HEK293 (cell line): ENCODE data around the gene PLEKHJ1.

ENCODE experiments used
- CTCF ChIA-PET: fragments of 350-600 bp; formaldehyde crosslinking; extraction: SDS; loops from one replicate; lab custom pipeline; 2021; ENCODE audit warnings: antibody characterized with exemption; lab: Yijun Ruan, JAX
- POLR2A ChIA-PET: fragments of 300-600 bp; formaldehyde crosslinking; extraction: SDS; loops from one replicate; lab custom pipeline; 2020; ENCODE audit warnings: antibody characterized with exemption, inconsistent platforms; lab: Yijun Ruan, JAX
- H3K27ac ChIP-seq: fragments of 200-500 bp; sonication (Bioruptor generic); 2 replicates; pipeline ENCODE4 v1.5.1; 2014; ENCODE audit warnings: low read depth, low read length, control low read depth, inconsistent platforms; ENCODE audit errors: extremely low read depth
- H3K36me3 ChIP-seq, 2 experiments: fragments of 200-500 bp in 1 of 2; sonication (Bioruptor generic) in 1 of 2; 1 replicate in 1 of 2; 2 replicates in 1 of 2; pipeline ENCODE4 v1.5.1; 2014 to 2017; ENCODE audit warnings: inconsistent platforms in 2 of 2, low read length in 2 of 2; ENCODE audit not compliant: control insufficient read depth in 2 of 2, insufficient read depth in 1 of 2
- H3K4me1 ChIP-seq: fragments of 200-500 bp; sonication (Bioruptor generic); 2 replicates; pipeline ENCODE4 v1.5.1; 2014; ENCODE audit warnings: mild to moderate bottlenecking, low read length, inconsistent platforms; ENCODE audit not compliant: control insufficient read depth, insufficient read depth
- H3K4me3 ChIP-seq: 2 replicates; pipeline ENCODE4 v1.5.1; 2011; ENCODE audit warnings: low read depth, mild to moderate bottlenecking, control low read depth, low read length, moderate library complexity
- H3K9me3 ChIP-seq: fragments of 200-500 bp; sonication (Bioruptor generic); 2 replicates; pipeline ENCODE4 v1.5.1; 2014; ENCODE audit warnings: low read depth, low read length, inconsistent platforms; ENCODE audit not compliant: control insufficient read depth, insufficient read depth
- GLIS2 ChIP-seq: fragments of 450-650 bp; formaldehyde crosslinking; IDR thresholded peaks from 2 replicates; pipeline ENCODE4 v1.5.1; 2016; ENCODE audit warnings: missing biosample characterization, missing genetic modification characterization
- HOXD13 ChIP-seq: sonication (generic); formaldehyde crosslinking; IDR thresholded peaks from 2 replicates; pipeline ENCODE4 v1.8.0; 2022; ENCODE audit warnings: missing genetic modification reagents, borderline replicate concordance
- OSR2 ChIP-seq: fragments of 450-650 bp; formaldehyde crosslinking; IDR thresholded peaks from 2 replicates; pipeline ENCODE4 v1.5.1; 2016; ENCODE audit warnings: missing biosample characterization, missing genetic modification characterization
- ZNF302 ChIP-seq: fragments of 450-650 bp; formaldehyde crosslinking; IDR thresholded peaks from 2 replicates; pipeline ENCODE4 v1.5.1; 2016; ENCODE audit warnings: missing biosample characterization, missing genetic modification characterization, low read depth
- ZNF341 ChIP-seq: fragments of 450-650 bp; formaldehyde crosslinking; IDR thresholded peaks from 2 replicates; pipeline ENCODE4; 2016; ENCODE audit warnings: low read depth, missing biosample characterization, missing genetic modification characterization
- ZNF521 ChIP-seq: fragments of 450-650 bp; formaldehyde crosslinking; IDR thresholded peaks from 2 replicates; pipeline ENCODE4 v1.5.1; 2017; ENCODE audit warnings: missing biosample characterization, mild to moderate bottlenecking, missing genetic modification characterization
- ZNF621 ChIP-seq: fragments of 450-650 bp; formaldehyde crosslinking; IDR thresholded peaks from 2 replicates; pipeline ENCODE4 v1.5.1; 2017; ENCODE audit warnings: missing biosample characterization, missing genetic modification characterization
- ZNF777 ChIP-seq: fragments of 450-650 bp; formaldehyde crosslinking; IDR thresholded peaks from 2 replicates; pipeline ENCODE4 v1.5.1; 2017; ENCODE audit warnings: missing biosample characterization, missing genetic modification characterization, borderline replicate concordance
- ZSCAN30 ChIP-seq: fragments of 450-650 bp; IDR thresholded peaks from 2 replicates; pipeline ENCODE4 v1.5.1; 2018; ENCODE audit warnings: missing biosample characterization, mild to moderate bottlenecking, missing genetic modification characterization, moderate library complexity
- TF ChIP-seq, protein P1 (sequence below): fragments of 450-650 bp; formaldehyde crosslinking; IDR thresholded peaks from 2 replicates; pipeline ENCODE4 v1.5.1; 2016; ENCODE audit warnings: missing biosample characterization, missing genetic modification characterization
- TF ChIP-seq, protein P2 (sequence below): sonication (generic); formaldehyde crosslinking; IDR thresholded peaks from 2 replicates; pipeline ENCODE4 v1.8.1; 2022; ENCODE audit warnings: mild to moderate bottlenecking, moderate library complexity, missing genetic modification reagents
- TF ChIP-seq, protein P3 (sequence below): fragments of 450-650 bp; formaldehyde crosslinking; IDR thresholded peaks from 2 replicates; pipeline ENCODE4 v1.5.1; 2016; ENCODE audit warnings: missing biosample characterization, missing genetic modification characterization

Gene PLEKHJ1

DNA sequence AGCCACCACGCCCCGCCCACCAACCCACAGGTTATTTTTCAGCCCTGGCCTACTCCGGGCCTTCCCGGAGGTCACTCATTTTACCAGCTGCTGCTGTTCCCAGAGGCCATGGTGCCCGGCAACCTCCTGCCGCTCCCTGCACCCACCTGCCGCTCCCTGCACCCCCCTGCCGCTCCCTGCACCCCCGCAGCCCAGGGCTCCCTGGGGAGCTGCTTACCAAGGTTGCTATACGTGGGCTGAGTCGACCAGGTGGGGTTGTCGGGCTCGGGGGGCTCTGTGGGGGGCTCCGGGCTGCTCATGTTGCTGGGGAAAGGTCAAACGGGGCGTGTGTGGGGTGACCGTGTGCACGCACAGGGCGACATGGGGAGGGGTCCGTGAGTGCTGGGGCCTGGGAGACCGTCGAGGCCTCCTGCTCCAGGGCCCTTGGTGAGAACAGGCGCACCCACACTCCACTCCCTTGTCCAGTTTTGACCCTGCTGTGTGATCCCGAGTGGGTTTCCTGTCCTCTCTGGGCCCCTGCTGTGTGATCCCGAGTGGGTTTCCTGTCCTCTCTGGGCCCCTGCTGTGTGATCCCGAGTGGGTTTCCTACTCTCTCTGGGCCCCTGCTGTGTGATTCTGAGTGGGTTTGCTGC, 44.6 kb upstream of the PLEKHJ1 start (continued):
- TF ChIP-seq, protein P1, sequence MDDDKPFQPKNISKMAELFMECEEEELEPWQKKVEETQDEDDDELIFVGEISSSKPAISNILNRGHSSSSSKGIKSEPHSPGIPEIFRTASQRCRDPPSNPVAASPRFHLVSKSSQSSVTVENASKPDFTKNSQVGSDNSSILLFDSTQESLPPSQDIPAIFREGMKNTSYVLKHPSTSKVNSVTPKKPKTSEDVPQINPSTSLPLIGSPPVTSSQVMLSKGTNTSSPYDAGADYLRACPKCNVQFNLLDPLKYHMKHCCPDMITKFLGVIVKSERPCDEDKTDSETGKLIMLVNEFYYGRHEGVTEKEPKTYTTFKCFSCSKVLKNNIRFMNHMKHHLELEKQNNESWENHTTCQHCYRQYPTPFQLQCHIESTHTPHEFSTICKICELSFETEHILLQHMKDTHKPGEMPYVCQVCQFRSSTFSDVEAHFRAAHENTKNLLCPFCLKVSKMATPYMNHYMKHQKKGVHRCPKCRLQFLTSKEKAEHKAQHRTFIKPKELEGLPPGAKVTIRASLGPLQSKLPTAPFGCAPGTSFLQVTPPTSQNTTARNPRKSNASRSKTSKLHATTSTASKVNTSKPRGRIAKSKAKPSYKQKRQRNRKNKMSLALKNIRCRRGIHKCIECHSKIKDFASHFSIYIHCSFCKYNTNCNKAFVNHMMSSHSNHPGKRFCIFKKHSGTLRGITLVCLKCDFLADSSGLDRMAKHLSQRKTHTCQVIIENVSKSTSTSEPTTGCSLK (tag by site-specific recombination), result no peak
- TF ChIP-seq, protein P2, sequence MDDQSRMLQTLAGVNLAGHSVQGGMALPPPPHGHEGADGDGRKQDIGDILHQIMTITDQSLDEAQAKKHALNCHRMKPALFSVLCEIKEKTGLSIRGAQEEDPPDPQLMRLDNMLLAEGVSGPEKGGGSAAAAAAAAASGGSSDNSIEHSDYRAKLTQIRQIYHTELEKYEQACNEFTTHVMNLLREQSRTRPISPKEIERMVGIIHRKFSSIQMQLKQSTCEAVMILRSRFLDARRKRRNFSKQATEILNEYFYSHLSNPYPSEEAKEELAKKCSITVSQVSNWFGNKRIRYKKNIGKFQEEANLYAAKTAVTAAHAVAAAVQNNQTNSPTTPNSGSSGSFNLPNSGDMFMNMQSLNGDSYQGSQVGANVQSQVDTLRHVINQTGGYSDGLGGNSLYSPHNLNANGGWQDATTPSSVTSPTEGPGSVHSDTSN, result no peak

DNA sequence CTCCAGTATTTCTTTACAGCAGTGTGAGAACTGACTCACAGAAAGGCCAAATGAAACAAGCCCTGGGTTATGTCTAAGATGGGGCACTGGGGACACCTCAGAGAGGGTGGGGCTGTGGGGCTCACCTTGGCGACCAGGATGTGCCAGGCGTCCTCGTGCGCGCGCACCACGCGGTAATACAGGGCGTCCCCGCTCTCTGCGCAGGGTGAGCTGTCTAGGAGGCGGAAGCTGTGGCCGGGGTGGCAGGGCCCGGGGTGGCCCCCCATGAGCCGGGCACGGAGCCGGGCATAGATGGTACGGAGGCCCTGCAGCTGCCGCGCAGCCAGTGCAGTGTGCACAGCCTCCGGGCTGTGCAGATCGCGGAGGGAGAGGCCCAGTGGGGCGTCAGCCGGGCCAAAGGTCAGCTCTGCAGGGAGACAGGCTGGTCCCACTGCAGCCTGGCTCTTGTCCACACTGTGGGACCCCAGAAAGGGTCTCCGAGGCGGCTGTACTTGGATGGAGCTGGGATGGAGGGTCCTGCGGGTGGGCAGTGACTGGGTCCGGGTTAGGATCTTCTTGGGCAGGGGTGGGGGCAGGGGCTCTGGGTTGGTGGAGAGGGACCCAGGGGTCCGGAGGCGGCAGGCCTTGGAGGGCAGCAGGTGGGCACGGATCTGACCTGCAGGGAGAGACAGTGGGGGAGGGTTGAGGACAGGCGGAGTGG, 42.5 kb upstream of the PLEKHJ1 start:
- CTCF ChIA-PET, result no interaction called here

DNA sequence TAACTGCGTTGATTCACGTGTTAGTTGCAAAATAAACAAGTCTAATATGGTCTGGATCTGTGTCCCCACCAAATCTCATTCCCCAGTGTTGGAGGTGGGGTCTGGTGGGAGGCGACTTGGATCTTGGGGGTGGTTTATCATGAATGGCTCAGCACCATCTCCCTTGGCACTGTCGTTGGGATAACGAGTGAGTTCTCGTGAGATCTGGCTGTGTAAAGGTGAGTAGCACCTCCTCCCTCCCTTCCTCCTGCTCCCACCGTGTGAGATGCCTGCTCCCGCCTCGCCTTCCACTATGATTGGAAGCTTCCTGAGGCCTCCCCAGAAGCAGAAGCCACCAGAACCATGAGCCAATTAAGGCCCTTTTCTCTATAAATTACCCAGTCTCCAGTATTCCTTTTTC, 41.0 kb upstream of the PLEKHJ1 start:
- no peak overlapping the region for H3K4me3 ChIP-seq
- H3K27ac ChIP-seq, result no peak overlapping the region
- ChIA-PET POLR2A (interaction anchor here (0.7 kb wide), 1 partner anchor 284 kb away, joined by 3 read pairs; no protein-coding TSS in a partner anchor), CTCF (interaction anchor here (0.6 to 4.3 kb wide), 7 partner anchors 10 to 501 kb away, joined by 3 to 25 read pairs (median 4); no protein-coding TSS in a partner anchor)
- H3K4me1 ChIP-seq, result 0 out of 2 replicates have a peak, but pooled peaks cover 2% of the 10 kb centered on the region
- no peaks in the 10 kb centered on the region for H3K9me3 ChIP-seq
- TF ChIP-seq ZSCAN30 (no peak), ZNF302 (no peak), ZNF521 (tag by site-specific recombination) (no peak), GLIS2 (peak; percentile 11; the same call in 1 of the 2 replicates), OSR2 (tag by site-specific recombination) (no peak), ZNF341 (tag by site-specific recombination) (peak; percentile 39; the same call in 1 of the 2 replicates), ZNF777 (no peak), HOXD13 (CRISPR knock-in tag) (no peak)
- H3K36me3 ChIP-seq, result peaks cover 3 to 22% of the 10 kb centered on the region in 2 experiments; a peak in 2 of 3 replicates

More for the DNA sequence above, 42.5 kb upstream of the PLEKHJ1 start:
- Histone ChIP-seq H3K4me1 (no peaks in the 10 kb centered on the region), H3K9me3 (no peaks in the 10 kb centered on the region), H3K4me3 (no peak overlapping the region), H3K36me3 (peaks cover 0 to 9% of the 10 kb centered on the region in 2 experiments; a peak in 1 of 3 replicates), H3K27ac (no peak overlapping the region)
- TF ChIP-seq GLIS2 (peak; percentile 26; the same call in 1 of the 2 replicates), ZNF621 (tag by site-specific recombination) (no peak)
- TF ChIP-seq, protein P3, sequence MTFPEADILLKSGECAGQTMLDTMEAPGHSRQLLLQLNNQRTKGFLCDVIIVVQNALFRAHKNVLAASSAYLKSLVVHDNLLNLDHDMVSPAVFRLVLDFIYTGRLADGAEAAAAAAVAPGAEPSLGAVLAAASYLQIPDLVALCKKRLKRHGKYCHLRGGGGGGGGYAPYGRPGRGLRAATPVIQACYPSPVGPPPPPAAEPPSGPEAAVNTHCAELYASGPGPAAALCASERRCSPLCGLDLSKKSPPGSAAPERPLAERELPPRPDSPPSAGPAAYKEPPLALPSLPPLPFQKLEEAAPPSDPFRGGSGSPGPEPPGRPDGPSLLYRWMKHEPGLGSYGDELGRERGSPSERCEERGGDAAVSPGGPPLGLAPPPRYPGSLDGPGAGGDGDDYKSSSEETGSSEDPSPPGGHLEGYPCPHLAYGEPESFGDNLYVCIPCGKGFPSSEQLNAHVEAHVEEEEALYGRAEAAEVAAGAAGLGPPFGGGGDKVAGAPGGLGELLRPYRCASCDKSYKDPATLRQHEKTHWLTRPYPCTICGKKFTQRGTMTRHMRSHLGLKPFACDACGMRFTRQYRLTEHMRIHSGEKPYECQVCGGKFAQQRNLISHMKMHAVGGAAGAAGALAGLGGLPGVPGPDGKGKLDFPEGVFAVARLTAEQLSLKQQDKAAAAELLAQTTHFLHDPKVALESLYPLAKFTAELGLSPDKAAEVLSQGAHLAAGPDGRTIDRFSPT, result peak; percentile 79
- POLR2A ChIA-PET, result no interaction called here
